ENCODE data around the gene TRIM66.

- TF ChIP-seq CTCF (conservative IDR thresholded peaks at IDR 0.05; ENCODE audit: low read length) (no peak), EZH2phosphoT487 (IDR thresholded peaks at IDR 0.05; ENCODE audit: borderline replicate concordance) (no peak)
These were observed 11.3 kb downstream of the TRIM66 start for GRCh38 chr11:8671193-8671612.

All from Loucy (cell line).